Right renal cortex interstitium (tissue), 3 donors: ENCODE results near the gene DGKI. TPM values are rescaled to one million over a fixed set of nuclear protein-coding genes. Genes with fewer than 3 reads are reported as not detected.

ENCODE experiments used
- DNase-seq, 3 donors: peaks; one replicate each; pipeline ENCODE4 v3.0.0-alpha.2; 2013; ENCODE audit warnings: low read depth in 3 of 3, low spot score in 2 of 3
- polyA plus RNA-seq, 3 donors: library from polyadenylated mRNA; unstranded; fragments of 120-200 nt; gene quantifications; one replicate each; pipeline ENCODE4 v1.2.1, GENCODE V29; 2013; ENCODE audit not compliant: insufficient read length in 3 of 3

Gene DGKI
- polyA plus RNA-seq, 3 donors: 1.4 to 1.9 (median 1.8) TPM

- DNase-seq: no peak
Observed at GRCh38 chr7:137393570-137393969, 453.2 kb downstream of the DGKI start.

GRCh38 chr7:137390076-137390475, 456.7 kb downstream of the DGKI start:
- DNase-seq: no peak

- DNase-seq: no peak
Observed at GRCh38 chr7:137388916-137389315, 457.9 kb downstream of the DGKI start.

- no peak for DNase-seq
Observed at GRCh38 chr7:137386966-137387365, 459.8 kb downstream of the DGKI start.

- DNase-seq: no peak
Observed at GRCh38 chr7:137381045-137381444, 465.7 kb downstream of the DGKI start.

GRCh38 chr7:137373507-137373906, 473.3 kb downstream of the DGKI start:
- no peak for DNase-seq

GRCh38 chr7:137371616-137372015, 475.2 kb downstream of the DGKI start:
- DNase-seq: no peak

- no peak for DNase-seq
Observed at GRCh38 chr7:137366995-137367394, 479.8 kb downstream of the DGKI start.

- no peak for DNase-seq
Observed at GRCh38 chr7:137363683-137364082, 483.1 kb downstream of the DGKI start.

- DNase-seq: no peak
Observed at GRCh38 chr7:137360087-137360679, 486.6 kb downstream of the DGKI start.

GRCh38 chr7:137354961-137355360, 491.8 kb downstream of the DGKI start:
- no peak for DNase-seq

GRCh38 chr7:137354396-137354795, 492.4 kb downstream of the DGKI start:
- DNase-seq: no peak

- no peak for DNase-seq
Observed at GRCh38 chr7:137351941-137352340, 494.8 kb downstream of the DGKI start.

- no peak for DNase-seq
Observed at GRCh38 chr7:137345799-137346449, 500.9 kb downstream of the DGKI start.

GRCh38 chr7:137343281-137343841, 503.4 kb downstream of the DGKI start, which contains the start of gene PTN:
PTN (minus strand) TSS chr7:137343733; CDS start chr7:137254973, 88,760 bp downstream.
- DNase-seq: peak in 2 of 3 donors; percentile 58 to 61

- DNase-seq: peak in 1 of 3 donors; percentile 30
Observed at GRCh38 chr7:137342828-137343261, 503.9 kb downstream of the DGKI start.

GRCh38 chr7:137342265-137342664, 504.5 kb downstream of the DGKI start:
- DNase-seq: no peak

- no peak for DNase-seq
Observed at GRCh38 chr7:137337902-137338301, 508.9 kb downstream of the DGKI start.

GRCh38 chr7:137335814-137336213, 511.0 kb downstream of the DGKI start:
- DNase-seq: no peak

GRCh38 chr7:137331378-137331777, 515.4 kb downstream of the DGKI start:
- DNase-seq: no peak
